Endometrial microvascular endothelial cells (primary cell): ENCODE measurements around the gene SORCS2. TPM values are rescaled to one million over a fixed set of nuclear protein-coding genes. Genes with fewer than 3 reads are reported as not detected.

Source experiments
- in situ Hi-C: cut with HindIII; loops from 2 replicates; pipeline ENCODE4 v1.10.0; 2017; ENCODE audit warnings: low sequenced_read_pairs, low pct_unique_long_range_greater_than_20kb; ENCODE audit errors: inconsistent ontology term
- total RNA-seq: library from RNA; depleted of rRNA; stranded (reverse); fragments of >200 nt; gene quantifications from one replicate; pipeline ENCODE4 v1.2.3, GENCODE V29; 2015; ENCODE audit errors: inconsistent ontology term

SORCS2 gene
- total RNA-seq, 1 donor from 2014 or later, result not detected

DNA sequence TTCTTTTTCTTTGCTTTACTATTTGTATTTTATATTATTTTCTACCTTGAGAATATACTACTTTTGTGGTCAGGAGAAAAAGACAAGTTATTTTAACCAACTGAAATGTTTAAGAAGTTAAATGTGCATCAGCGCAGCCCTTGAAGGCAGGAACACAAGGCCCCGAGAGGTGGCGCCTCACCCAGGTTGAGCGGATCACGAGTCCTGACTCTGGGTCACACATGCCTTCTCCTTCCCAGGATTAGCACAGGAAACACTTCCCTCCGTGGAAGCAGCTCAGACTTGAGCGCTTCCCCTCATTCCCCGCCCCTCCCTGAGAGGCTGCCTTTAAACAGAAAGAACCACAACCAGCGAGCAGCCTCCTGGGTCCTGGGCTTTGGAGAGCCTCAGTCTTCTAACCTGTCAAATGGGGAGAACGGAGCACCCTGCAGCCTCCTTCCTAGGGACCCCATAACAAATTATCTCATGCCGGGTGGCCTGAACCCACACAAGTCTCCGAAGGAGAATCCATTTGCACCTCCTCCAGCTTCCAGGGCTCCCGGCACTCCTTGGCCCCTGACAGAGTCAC is 529.7 kb downstream of the SORCS2 start:
- in situ Hi-C loops, result no loop called here

DNA sequence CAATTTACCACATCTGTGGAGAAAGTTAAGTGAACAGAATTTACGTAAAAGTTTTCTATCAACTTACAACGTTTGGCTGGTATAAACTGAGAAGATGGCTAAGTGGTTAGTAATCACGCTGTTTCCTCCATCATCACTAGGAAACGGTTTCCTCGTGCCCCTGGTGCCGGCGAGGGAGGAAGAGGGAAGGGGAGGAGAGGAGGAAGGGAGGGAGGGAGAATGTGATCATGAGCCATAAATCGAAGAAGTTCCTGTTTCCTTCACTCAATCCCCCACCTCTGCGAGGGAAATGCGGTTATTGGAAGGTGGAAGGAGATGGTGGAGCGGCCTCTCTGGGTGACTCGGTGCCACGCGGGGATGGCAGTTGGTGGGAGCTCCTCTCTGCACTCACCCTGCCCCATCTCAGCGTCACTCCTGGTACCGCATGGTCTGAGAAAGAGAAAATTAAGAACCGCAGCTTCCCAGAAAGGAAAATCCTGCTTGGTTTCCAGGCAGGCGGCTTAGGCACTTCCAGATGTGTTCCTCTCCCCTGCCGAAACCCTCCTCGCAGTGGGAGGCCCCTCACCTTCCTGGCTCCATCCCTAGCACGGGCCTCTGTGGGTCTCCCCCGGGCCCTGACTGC is 530.5 kb downstream of the SORCS2 start:
- in situ Hi-C loops, result no loop called here

DNA sequence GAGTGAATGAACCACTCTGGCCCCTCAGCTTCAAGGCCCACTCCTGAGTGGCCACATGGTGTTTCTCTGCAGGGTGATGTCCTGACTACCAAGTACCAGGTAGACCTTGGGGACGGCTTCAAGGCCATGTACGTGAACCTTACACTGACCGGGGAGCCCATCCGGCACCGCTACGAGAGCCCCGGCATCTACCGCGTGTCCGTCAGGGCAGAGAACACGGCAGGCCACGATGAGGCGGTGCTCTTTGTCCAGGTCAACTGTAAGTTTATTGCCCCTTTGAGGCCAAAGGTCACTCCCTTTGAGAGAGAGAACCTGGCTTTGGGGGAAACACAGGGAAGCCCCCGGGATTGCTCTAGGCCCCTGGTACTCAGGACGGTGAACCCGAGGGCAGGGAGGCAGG is 531.3 kb downstream of the SORCS2 start:
- in situ Hi-C loops, result no loop called here

DNA sequence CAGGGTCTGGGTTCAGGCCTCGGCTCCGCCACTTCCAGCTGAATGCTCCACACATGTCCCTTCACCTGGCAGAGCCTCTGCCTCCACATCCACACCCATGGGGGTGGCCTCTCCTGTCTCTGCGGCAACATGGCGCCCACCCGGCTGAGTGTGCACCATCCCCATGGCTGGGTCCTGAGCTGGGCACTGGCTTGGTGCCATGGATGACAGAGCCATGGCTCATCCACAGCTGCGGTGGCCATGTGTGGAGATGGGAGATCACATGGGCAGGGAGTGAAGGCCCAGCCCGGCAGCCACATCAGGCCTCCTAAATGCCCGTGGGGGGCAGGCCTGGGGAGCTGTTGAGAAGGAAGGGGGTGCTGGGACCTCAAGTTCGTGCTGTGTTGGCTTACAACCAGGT is 533.6 kb downstream of the SORCS2 start:
- in situ Hi-C loops, result no loop called here

DNA sequence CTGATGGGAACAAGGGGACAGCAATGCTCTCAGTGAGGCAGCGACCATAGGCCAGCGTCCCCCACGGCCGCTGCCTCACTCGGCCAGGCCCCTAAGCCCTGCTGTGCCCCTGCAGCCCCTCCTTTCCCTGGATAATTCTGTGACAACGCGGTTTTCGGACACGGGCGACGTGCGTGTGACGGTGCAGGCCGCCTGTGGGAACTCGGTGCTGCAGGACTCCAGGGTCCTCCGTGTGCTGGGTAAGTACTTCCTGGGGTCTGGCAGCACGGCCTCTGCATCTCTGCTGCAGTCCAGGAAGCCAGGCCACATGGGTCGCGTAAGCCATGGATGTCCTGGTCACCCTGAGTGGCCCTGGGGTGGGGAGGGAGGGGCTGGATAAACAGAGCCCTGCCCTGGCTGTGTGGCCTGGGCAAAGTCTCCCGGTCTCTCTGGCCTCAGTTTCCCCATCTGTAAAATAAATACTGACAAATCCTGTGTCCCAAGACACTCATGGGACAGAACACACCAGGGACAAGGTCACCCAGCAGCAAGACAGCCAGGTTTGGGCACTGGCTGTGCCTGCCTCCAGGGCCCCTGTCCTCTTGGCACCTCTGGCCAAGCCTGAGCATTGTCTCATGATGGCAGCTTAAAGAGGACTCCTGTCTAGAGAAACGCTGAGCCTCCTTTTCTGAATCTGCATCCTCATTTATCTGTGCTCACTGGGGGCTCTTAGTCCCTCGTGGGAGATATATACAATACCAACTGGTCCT is 534.5 kb downstream of the SORCS2 start:
- in situ Hi-C loops, result no loop called here

DNA sequence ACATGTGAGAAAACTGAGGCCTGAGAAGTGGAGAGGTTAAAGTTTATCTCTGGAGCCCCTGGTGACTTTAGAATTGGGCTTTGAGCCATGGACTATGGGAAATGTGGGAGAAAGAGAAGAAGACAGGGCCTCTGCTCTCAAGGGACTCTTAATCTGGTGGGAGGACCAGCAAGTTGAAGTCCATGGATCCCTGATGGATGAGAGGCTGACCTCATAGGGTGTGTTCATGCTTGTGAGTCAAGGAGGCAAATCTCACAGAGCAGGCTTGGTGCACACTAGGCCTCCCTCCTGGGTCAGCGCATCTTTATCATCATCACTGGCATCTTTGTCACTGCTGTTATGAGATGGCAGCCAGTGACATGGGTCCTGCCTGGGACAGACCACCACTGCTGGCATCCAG is 535.4 kb downstream of the SORCS2 start:
- in situ Hi-C loops, result no loop called here

DNA sequence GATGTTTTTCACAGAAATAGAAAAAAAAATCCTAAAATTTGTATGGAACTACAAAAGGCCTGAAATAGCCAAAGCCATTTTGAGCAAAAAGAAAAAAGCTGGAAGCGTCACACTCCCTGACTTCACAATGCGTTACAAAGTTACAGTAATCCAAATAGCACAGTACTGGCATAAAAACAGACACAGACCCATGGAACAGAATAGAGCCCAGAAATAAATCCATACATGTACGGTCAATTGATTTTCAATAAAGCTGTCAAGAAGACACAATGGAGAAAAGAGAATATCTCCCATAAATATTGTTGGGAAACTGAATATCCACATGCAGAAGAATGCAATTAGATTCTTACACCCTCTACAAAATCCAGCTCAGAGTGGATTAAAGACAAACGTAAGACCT is 539.1 kb downstream of the SORCS2 start:
- in situ Hi-C loops, result no loop called here

DNA sequence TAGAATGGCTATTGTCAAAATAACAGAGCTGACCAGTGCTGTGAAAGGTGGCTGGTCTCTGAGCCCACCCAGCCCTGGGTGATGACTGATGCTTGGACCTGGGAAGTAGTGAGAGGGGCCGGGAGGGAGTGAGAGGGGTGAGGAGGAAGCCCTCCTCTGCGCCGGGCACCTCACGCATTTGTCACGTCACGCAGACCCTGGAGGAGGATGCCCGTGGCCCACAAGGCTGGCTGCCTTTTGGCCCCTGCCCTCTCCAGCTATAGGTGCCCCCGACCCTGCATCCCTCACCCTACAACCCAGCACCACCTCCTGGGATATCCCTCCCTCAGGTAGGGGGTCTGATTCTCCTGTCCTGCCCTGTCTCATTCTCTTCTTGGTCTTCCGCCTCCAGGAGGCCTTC is 539.9 kb downstream of the SORCS2 start:
- in situ Hi-C loops, result no loop called here

DNA sequence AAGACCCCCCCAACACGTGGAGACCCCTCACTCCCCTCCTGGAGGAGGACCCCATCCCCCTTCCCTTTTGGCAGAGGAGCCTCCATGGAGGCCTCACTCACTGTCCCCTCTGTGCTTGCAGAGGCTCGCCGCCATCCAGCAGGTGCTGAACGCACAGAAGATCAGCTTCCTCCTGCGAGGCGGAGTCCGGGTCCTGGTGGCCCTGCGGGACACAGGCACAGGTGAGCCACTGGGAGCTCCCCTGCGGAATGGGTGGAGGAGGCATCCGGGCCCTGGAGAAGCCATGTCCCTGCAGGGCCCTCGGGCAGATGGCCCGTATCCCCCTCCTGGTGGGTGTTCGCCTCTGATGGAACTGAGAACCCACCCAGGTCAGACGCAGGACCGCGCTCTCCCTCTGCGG is 540.9 kb downstream of the SORCS2 start:
- in situ Hi-C loops, result no loop called here

DNA sequence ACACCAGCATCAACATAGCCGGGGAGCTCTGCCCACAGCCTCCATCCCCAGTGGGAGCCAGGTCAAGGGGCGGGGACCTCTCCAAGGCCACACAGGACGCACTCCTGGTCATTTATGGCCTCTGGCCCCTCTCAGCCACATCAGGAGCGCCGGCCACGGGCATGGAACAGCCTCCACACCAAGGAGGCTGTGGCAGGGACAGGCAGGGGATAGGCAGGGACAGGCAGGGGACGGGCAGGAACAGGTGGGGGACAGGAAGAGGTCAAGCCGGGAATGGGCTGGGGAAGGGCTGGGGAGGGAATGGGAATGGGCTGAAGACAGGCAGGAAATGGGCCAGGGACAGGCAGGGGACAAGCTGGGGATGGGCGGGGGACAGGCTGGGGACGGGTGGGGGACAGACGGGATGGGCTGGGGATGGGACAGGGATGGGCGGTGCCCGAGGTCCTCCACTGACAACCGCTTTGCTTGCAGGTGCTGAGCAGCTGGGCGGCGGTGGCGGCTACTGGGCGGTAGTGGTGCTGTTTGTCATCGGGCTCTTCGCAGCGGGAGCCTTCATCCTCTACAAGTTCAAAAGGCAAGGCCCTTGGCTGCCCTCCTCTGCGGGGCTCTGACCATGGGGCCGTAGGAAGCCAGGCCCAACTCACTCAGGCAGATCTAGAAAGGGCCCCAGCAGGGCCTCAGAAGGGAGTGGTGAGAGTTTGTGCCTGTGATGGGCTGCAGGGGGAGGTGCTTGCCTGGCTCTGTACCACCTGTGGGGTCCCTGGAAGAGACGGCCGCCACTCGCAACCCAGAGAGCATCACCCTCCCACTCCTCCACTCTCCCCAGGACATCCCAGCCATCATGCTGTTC is 541.7 kb downstream of the SORCS2 start:
- in situ Hi-C loops, result no loop called here

DNA sequence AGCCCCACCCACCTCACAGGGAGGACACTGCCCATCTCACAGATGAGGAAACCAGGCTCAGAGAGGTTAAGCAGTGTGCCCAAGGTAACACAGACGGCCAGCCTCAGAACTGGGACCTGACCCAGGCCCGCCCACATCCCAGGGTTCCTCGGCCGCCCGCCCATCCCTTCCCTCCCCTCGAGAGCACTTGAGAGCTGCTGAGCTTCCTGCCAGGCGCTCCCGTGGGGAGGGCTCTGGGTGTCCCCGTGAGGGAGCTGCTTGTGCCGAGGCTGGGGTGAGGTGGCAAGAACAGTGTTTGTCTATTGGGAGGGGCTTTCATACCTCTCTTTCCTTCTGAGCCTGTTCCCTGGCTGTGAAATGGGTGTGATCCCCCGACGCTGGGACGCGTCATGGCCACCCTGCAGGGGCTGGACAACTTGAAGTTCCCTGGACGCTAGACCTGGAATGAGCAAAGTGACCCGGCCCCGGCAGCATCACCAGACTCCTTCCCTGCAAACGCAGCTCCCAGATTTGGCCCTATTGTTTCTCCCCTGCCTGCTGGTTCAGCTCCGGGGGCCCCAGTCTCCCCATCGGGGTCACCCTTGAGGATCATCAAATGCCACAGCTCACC is 542.4 kb downstream of the SORCS2 start:
- in situ Hi-C loops, result no loop called here

DNA sequence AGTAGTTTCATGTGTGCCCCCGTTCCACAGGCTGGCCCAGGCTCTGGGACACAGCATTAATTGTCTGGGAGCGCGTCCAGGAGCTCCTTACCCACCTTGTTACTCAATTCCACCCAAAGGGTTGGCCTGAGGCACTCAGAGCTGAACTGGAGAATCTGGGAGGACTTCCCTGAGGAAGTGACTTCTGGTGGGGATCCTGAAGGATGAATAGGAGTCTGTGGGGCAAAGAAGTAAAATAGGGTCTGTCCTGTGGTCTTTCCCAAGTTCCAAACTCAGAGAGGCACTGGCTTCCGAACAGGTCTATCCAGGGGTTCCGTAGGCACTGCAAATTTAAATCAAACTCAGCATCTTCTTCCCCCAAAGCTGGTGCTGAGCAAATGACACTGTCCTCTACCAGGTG is 543.1 kb downstream of the SORCS2 start:
- in situ Hi-C loops, result no loop called here

DNA sequence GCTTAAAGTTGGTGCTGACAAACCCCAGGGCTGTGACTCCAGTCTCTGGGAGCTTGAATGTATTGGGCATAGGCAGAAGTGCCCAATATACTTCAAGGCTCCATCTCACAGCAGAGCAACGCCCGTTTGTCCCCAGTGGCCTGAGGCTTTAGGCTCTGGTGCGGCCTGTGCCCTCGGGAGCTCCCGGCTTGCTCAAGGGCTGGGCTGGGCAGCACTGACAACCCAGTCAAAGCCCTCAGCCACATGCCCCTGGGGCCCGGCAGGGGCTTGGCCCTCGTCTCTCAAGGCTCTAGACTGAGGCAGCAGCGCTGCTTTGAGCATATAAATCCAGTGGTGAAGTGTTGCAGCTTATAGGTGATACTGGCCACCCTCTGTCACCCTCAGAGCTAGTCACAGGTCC is 543.6 kb downstream of the SORCS2 start:
- in situ Hi-C loops, result no loop called here

DNA sequence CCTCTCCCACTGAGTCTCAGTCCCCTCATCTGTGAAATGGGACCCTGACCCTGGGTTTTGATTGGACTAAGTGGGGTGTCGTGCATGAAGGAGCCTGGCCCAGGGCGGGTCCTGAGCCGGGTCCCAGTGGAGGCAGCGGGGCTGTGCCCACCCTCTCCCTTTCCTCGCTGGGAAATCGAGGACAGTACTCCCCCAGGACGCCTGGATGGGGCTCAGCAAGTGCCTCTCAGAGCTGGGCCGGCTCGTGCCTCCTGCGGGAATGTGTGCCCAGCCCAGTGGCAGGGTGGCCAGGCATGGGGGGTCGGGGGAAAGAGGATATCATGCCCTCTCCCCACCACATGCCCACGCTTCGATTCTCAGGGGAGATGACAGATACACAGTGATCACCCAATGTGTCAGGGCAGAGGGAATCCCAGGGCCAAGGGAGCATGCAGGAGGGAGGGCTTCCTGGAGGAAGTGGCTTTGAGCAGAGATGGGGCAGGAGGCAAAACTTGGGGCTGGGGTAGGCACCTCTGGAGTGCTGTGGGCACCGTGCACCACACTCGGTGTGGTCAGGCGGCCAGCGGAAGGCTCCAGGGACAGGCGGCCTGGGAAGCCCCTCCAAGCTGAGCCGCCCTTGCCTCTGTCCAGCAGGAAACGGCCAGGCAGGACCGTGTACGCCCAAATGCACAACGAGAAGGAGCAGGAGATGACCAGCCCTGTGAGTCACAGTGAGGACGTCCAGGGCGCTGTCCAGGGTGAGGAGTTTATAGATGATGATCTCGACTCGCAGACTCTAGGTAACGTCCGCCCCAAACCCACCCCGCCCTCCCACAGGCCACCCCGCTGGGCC is 544.3 kb downstream of the SORCS2 start:
- in situ Hi-C loops, result no loop called here

DNA sequence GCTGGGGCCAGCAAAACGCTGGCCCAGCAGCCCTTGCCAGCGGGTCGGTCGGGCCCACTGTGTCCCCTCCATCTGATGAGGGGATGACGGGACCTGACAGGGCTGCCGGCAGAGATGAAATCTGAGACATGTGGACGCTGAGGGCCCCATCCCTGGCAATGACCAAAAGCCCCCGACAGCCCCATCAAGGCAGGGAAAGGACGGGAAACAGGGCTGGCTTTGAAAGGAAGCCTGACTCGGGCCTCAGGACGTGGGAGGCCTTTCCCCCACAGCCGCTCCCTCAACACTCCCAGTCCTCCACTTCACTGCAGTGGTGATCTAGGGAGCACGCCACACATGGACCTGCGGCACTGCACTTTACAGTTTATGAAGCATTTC is 544.9 kb downstream of the SORCS2 start:
- in situ Hi-C loops, result no loop called here

DNA sequence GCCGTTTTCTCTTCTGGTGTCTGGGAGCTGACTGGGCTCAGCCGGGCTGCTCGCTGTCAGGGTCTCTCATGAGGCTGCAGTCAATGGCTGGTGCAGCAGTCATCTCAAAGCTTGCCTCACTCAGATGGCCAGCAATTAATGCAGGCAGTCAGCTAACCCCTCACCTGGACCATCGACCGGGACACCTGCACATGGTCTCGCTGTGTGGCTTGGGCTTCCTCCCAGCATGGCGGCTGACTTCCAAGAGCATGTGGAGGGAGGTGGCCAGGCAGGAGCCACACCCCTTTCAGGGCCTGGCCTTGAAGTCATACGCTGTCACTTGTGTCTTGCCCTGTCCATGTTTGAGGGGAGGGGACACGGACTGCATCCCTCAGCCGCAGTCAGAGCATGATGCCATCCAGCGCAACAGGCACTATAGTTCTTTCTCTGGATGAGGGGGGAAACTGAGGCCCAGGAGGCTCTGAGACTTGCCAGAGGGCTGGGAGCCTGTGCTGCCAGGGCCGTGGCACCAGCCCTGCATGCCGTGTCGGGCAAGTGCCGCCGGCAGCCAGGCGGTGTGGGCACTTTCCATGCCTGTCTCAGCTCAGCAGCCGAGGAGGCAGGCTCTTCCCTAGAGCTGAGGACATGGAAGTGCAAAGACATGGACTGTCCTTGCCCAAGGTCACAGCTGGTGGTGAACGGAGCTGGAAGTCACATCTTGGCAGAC is 545.6 kb downstream of the SORCS2 start:
- in situ Hi-C loops, result no loop called here

DNA sequence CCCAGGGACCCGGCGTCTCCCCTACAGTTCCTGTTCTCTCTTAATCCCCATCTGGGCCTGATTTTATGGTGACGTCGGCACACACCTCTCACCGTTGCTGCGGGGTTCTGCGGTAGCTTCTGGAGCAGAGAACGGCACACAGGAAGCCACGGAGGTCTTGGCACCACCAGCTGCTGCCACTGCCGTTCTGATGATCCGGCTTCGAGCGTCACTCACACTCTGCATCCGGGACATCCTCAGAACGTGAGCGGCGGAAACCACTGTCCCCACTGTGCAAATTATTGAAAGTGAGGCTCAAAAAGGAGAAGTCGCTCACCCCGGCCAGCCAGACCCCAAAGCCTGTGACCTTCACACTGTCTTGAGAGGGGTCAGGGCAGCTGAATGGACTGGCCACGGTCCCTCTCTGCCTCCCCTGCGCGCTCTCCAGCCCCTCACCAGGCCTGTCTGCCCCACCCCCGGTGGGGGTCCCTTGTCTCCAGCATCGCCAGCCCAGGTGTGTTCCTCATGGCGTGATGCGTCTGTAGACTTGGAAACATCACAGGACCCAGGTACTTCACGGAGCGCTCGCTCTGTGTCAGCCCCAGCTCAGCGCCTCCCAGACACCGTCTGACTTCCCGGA is 546.2 kb downstream of the SORCS2 start:
- in situ Hi-C loops, result no loop called here
